HEK293 (cell line): Measurements from ENCODE around the gene MID2.

Source experiments
- CTCF ChIA-PET: fragments of 350-600 bp; formaldehyde crosslinking; extraction: SDS; loops from one replicate; lab custom pipeline; 2021; ENCODE audit warnings: antibody characterized with exemption; lab: Yijun Ruan, JAX
- POLR2A ChIA-PET: fragments of 300-600 bp; formaldehyde crosslinking; extraction: SDS; loops from one replicate; lab custom pipeline; 2020; ENCODE audit warnings: antibody characterized with exemption, inconsistent platforms; lab: Yijun Ruan, JAX
- H3K27ac ChIP-seq: fragments of 200-500 bp; sonication (Bioruptor generic); 2 replicates; pipeline ENCODE4 v1.5.1; 2014; ENCODE audit warnings: low read depth, low read length, control low read depth, inconsistent platforms; ENCODE audit errors: extremely low read depth
- H3K36me3 ChIP-seq, 2 experiments: fragments of 200-500 bp in 1 of 2; sonication (Bioruptor generic) in 1 of 2; 1 replicate in 1 of 2; 2 replicates in 1 of 2; pipeline ENCODE4 v1.5.1; 2014 to 2017; ENCODE audit warnings: inconsistent platforms in 2 of 2, low read length in 2 of 2; ENCODE audit not compliant: control insufficient read depth in 2 of 2, insufficient read depth in 1 of 2
- H3K4me1 ChIP-seq: fragments of 200-500 bp; sonication (Bioruptor generic); 2 replicates; pipeline ENCODE4 v1.5.1; 2014; ENCODE audit warnings: mild to moderate bottlenecking, low read length, inconsistent platforms; ENCODE audit not compliant: control insufficient read depth, insufficient read depth
- H3K4me3 ChIP-seq: 2 replicates; pipeline ENCODE4 v1.5.1; 2011; ENCODE audit warnings: low read depth, mild to moderate bottlenecking, control low read depth, low read length, moderate library complexity
- H3K9me3 ChIP-seq: fragments of 200-500 bp; sonication (Bioruptor generic); 2 replicates; pipeline ENCODE4 v1.5.1; 2014; ENCODE audit warnings: low read depth, low read length, inconsistent platforms; ENCODE audit not compliant: control insufficient read depth, insufficient read depth
- FEZF1 ChIP-seq: fragments of 450-650 bp; formaldehyde crosslinking; IDR thresholded peaks from 2 replicates; pipeline ENCODE4 v1.5.1; 2016; ENCODE audit warnings: missing biosample characterization, missing genetic modification characterization
- GLI4 ChIP-seq: fragments of 450-650 bp; formaldehyde crosslinking; IDR thresholded peaks from 2 replicates; pipeline ENCODE4 v1.5.1; 2016; ENCODE audit warnings: missing biosample characterization, missing genetic modification characterization
- SALL2 ChIP-seq: fragments of 450-650 bp; formaldehyde crosslinking; IDR thresholded peaks from 2 replicates; pipeline ENCODE4 v1.5.0; 2017; ENCODE audit warnings: missing biosample characterization, mild to moderate bottlenecking, missing genetic modification characterization, borderline replicate concordance
- SETDB1 ChIP-seq: IDR thresholded peaks from one replicate; pipeline ENCODE4 v1.6.1; 2017; ENCODE audit warnings: mild to moderate bottlenecking, low read length, moderate library complexity, mixed read lengths; ENCODE audit not compliant: insufficient read length
- SP2 ChIP-seq: fragments of 450-650 bp; formaldehyde crosslinking; IDR thresholded peaks from 2 replicates; pipeline ENCODE4 v1.5.1; 2016; ENCODE audit warnings: missing biosample characterization, missing genetic modification characterization
- ZBTB8A ChIP-seq: fragments of 450-650 bp; formaldehyde crosslinking; IDR thresholded peaks from 2 replicates; pipeline ENCODE4 v1.5.1; 2016; ENCODE audit warnings: missing biosample characterization, missing genetic modification characterization
- ZNF140 ChIP-seq: fragments of 450-650 bp; formaldehyde crosslinking; IDR thresholded peaks from 2 replicates; pipeline ENCODE4 v1.5.1; 2016; ENCODE audit warnings: missing biosample characterization, missing genetic modification characterization
- ZNF211 ChIP-seq: fragments of 450-650 bp; formaldehyde crosslinking; IDR thresholded peaks from 2 replicates; pipeline ENCODE4 v1.5.1; 2016; ENCODE audit warnings: low read depth, missing biosample characterization, missing genetic modification characterization
- ZNF324 ChIP-seq: fragments of 450-650 bp; formaldehyde crosslinking; IDR thresholded peaks from 2 replicates; pipeline ENCODE4 v1.5.1; 2016; ENCODE audit warnings: missing biosample characterization, missing genetic modification characterization
- ZNF354C ChIP-seq: fragments of 450-650 bp; formaldehyde crosslinking; IDR thresholded peaks from 2 replicates; pipeline ENCODE4 v1.5.1; 2016; ENCODE audit warnings: missing biosample characterization, missing genetic modification characterization, low read depth, borderline replicate concordance
- ZNF433 ChIP-seq: fragments of 450-650 bp; formaldehyde crosslinking; IDR thresholded peaks from 2 replicates; pipeline ENCODE4 v1.5.1; 2016; ENCODE audit warnings: missing biosample characterization, missing genetic modification characterization, low read depth
- ZNF521 ChIP-seq: fragments of 450-650 bp; formaldehyde crosslinking; IDR thresholded peaks from 2 replicates; pipeline ENCODE4 v1.5.1; 2017; ENCODE audit warnings: missing biosample characterization, mild to moderate bottlenecking, missing genetic modification characterization
- ZNF529 ChIP-seq: fragments of 450-650 bp; formaldehyde crosslinking; IDR thresholded peaks from 2 replicates; pipeline ENCODE4 v1.5.1; 2017; ENCODE audit warnings: missing genetic modification characterization, missing biosample characterization; ENCODE audit not compliant: insufficient replicate concordance
- ZNF555 ChIP-seq: fragments of 450-650 bp; formaldehyde crosslinking; conservative IDR thresholded peaks from 2 replicates; pipeline ENCODE4 v1.5.1; 2017; ENCODE audit warnings: missing biosample characterization, mild to moderate bottlenecking, missing genetic modification characterization, inconsistent platforms
- ZNF654 ChIP-seq: fragments of 450-650 bp; formaldehyde crosslinking; IDR thresholded peaks from 2 replicates; pipeline ENCODE4 v1.5.1; 2016; ENCODE audit warnings: low read depth, missing biosample characterization, missing genetic modification characterization
- ZNF837 ChIP-seq: fragments of 450-650 bp; formaldehyde crosslinking; IDR thresholded peaks from 2 replicates; pipeline ENCODE4 v1.5.1; 2016; ENCODE audit warnings: missing biosample characterization, missing genetic modification characterization
- TF ChIP-seq, protein P1 (sequence below): fragments of 450-650 bp; IDR thresholded peaks from 2 replicates; pipeline ENCODE4 v1.5.1; 2018; ENCODE audit warnings: missing biosample characterization, missing genetic modification characterization
- TF ChIP-seq, protein P2 (sequence below): fragments of 450-650 bp; formaldehyde crosslinking; IDR thresholded peaks from 2 replicates; pipeline ENCODE4 v1.5.1; 2016; ENCODE audit warnings: missing biosample characterization, missing genetic modification characterization
- TF ChIP-seq, protein P3 (sequence below): fragments of 450-650 bp; formaldehyde crosslinking; IDR thresholded peaks from 2 replicates; pipeline ENCODE4 v1.5.1; 2016; ENCODE audit warnings: missing biosample characterization, missing genetic modification characterization, borderline replicate concordance
- TF ChIP-seq, protein P4 (sequence below): fragments of 450-650 bp; formaldehyde crosslinking; IDR thresholded peaks from 2 replicates; pipeline ENCODE4 v1.5.1; 2016; ENCODE audit warnings: missing biosample characterization, missing genetic modification characterization
- TF ChIP-seq, protein P5 (sequence below): fragments of 450-650 bp; formaldehyde crosslinking; conservative IDR thresholded peaks from 2 replicates; pipeline ENCODE4 v1.5.1; 2016; ENCODE audit warnings: low read depth, missing biosample characterization, missing genetic modification characterization

The MID2 gene

DNA sequence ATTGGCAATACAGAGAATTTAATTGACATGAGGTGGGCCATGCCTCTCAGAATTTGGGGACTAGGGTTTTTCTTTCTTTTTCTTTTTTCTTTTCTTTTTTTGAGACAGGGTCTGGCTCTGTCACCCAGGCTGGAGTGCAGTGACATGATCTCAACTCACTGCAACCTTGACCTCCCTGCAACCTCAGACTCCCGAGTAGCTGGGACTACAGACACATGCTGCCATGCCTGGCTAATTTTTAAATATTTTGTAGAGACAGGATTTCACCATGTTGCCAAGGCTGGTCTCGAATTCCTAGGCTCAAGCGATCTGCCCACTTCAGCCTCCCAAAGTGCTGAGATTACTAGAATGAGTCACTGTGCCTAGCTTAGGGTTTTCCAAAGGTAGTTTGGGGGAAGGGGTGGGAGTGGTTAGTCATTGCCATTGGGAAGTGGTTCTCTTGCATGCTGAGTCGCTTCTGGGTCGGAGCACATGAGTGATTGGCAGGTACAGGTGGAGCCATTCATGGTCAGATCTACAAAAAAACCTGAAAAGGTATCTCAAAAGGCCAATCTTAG lies 54.5 kb downstream of the MID2 start (continued):
- TF ChIP-seq, protein P1, sequence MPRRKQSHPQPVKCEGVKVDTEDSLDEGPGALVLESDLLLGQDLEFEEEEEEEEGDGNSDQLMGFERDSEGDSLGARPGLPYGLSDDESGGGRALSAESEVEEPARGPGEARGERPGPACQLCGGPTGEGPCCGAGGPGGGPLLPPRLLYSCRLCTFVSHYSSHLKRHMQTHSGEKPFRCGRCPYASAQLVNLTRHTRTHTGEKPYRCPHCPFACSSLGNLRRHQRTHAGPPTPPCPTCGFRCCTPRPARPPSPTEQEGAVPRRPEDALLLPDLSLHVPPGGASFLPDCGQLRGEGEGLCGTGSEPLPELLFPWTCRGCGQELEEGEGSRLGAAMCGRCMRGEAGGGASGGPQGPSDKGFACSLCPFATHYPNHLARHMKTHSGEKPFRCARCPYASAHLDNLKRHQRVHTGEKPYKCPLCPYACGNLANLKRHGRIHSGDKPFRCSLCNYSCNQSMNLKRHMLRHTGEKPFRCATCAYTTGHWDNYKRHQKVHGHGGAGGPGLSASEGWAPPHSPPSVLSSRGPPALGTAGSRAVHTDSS (tag by site-specific recombination): no peak
- TF ChIP-seq ZNF324 (tag by site-specific recombination): no peak
- no peak for TF ChIP-seq SP2 (tag by site-specific recombination)
- no peak for TF ChIP-seq ZNF521 (tag by site-specific recombination)
- no peak for TF ChIP-seq ZBTB8A (tag by site-specific recombination)
- TF ChIP-seq SALL2 (tag by site-specific recombination): no peak

DNA sequence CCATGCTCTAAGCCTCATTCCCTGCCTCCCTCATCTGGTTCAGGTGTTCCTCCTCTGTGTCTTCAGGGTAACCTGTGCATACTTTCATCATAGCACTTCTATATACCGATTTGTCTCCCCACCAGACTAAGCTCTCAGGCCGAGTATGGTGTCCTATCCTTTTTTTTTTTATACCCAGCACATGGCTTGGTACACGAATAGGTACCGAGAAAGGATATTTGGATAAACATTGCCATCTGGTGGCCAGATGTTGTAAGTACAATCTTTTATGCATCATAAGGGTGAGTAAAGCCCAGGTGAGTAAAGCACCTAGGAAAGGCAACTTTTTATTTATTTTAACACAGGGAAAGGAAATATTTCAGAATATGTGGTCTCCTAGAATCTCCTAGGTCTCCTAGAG lies 68.4 kb downstream of the MID2 start:
- H3K27ac ChIP-seq: no peak overlapping the region
- POLR2A ChIA-PET: interaction anchor here (0.6 kb wide), 1 partner anchor 589 kb away, joined by 3 read pairs; no protein-coding TSS in a partner anchor
- CTCF ChIA-PET: interaction anchor here (0.6 to 2.8 kb wide), 28 partner anchors 10 to 1359 kb away, joined by 3 to 16 read pairs (median 4); partner anchors contain the start of genes NCBP2L and TSC22D3
- TF ChIP-seq ZNF837 (tag by site-specific recombination) (no peak), ZNF433 (tag by site-specific recombination) (no peak), FEZF1 (tag by site-specific recombination) (no peak), ZNF211 (tag by site-specific recombination) (no peak), ZNF354C (0 out of 2 replicates have a peak, but pooled peaks have one; percentile 13), ZNF140 (tag by site-specific recombination) (peak; percentile 24; the same call in 1 of the 2 replicates), ZNF529 (tag by site-specific recombination) (peak; percentile 63), ZNF654 (peak; percentile 95), ZNF555 (tag by site-specific recombination) (no peak), SETDB1 (peak; percentile 93), GLI4 (tag by site-specific recombination) (no peak)
- TF ChIP-seq, protein P2, sequence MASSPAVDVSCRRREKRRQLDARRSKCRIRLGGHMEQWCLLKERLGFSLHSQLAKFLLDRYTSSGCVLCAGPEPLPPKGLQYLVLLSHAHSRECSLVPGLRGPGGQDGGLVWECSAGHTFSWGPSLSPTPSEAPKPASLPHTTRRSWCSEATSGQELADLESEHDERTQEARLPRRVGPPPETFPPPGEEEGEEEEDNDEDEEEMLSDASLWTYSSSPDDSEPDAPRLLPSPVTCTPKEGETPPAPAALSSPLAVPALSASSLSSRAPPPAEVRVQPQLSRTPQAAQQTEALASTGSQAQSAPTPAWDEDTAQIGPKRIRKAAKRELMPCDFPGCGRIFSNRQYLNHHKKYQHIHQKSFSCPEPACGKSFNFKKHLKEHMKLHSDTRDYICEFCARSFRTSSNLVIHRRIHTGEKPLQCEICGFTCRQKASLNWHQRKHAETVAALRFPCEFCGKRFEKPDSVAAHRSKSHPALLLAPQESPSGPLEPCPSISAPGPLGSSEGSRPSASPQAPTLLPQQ (tag by site-specific recombination): no peak
- TF ChIP-seq, protein P3, sequence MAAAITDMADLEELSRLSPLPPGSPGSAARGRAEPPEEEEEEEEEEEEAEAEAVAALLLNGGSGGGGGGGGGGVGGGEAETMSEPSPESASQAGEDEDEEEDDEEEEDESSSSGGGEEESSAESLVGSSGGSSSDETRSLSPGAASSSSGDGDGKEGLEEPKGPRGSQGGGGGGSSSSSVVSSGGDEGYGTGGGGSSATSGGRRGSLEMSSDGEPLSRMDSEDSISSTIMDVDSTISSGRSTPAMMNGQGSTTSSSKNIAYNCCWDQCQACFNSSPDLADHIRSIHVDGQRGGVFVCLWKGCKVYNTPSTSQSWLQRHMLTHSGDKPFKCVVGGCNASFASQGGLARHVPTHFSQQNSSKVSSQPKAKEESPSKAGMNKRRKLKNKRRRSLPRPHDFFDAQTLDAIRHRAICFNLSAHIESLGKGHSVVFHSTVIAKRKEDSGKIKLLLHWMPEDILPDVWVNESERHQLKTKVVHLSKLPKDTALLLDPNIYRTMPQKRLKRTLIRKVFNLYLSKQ (tag by site-specific recombination): no peak
- TF ChIP-seq, protein P4, sequence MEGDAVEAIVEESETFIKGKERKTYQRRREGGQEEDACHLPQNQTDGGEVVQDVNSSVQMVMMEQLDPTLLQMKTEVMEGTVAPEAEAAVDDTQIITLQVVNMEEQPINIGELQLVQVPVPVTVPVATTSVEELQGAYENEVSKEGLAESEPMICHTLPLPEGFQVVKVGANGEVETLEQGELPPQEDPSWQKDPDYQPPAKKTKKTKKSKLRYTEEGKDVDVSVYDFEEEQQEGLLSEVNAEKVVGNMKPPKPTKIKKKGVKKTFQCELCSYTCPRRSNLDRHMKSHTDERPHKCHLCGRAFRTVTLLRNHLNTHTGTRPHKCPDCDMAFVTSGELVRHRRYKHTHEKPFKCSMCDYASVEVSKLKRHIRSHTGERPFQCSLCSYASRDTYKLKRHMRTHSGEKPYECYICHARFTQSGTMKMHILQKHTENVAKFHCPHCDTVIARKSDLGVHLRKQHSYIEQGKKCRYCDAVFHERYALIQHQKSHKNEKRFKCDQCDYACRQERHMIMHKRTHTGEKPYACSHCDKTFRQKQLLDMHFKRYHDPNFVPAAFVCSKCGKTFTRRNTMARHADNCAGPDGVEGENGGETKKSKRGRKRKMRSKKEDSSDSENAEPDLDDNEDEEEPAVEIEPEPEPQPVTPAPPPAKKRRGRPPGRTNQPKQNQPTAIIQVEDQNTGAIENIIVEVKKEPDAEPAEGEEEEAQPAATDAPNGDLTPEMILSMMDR (tag by site-specific recombination): peak; percentile 17; the same call in 1 of the 2 replicates
- TF ChIP-seq, protein P5, sequence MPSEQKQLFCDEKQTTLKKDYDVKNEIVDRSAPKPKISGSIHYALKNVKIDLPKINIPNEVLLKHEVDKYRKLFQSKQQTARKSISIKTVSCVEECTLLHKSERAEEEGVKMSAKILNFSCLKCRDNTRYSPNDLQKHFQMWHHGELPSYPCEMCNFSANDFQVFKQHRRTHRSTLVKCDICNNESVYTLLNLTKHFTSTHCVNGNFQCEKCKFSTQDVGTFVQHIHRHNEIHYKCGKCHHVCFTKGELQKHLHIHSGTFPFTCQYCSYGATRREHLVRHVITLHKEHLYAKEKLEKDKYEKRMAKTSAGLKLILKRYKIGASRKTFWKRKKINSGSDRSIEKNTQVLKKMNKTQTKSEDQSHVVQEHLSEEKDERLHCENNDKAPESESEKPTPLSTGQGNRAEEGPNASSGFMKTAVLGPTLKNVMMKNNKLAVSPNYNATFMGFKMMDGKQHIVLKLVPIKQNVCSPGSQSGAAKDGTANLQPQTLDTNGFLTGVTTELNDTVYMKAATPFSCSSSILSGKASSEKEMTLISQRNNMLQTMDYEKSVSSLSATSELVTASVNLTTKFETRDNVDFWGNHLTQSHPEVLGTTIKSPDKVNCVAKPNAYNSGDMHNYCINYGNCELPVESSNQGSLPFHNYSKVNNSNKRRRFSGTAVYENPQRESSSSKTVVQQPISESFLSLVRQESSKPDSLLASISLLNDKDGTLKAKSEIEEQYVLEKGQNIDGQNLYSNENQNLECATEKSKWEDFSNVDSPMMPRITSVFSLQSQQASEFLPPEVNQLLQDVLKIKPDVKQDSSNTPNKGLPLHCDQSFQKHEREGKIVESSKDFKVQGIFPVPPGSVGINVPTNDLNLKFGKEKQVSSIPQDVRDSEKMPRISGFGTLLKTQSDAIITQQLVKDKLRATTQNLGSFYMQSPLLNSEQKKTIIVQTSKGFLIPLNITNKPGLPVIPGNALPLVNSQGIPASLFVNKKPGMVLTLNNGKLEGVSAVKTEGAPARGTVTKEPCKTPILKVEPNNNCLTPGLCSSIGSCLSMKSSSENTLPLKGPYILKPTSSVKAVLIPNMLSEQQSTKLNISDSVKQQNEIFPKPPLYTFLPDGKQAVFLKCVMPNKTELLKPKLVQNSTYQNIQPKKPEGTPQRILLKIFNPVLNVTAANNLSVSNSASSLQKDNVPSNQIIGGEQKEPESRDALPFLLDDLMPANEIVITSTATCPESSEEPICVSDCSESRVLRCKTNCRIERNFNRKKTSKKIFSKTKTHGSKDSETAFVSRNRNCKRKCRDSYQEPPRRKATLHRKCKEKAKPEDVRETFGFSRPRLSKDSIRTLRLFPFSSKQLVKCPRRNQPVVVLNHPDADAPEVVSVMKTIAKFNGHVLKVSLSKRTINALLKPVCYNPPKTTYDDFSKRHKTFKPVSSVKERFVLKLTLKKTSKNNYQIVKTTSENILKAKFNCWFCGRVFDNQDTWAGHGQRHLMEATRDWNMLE (tag by site-specific recombination): 0 out of 2 replicates have a peak, but pooled peaks have one; percentile 25

More for the DNA sequence above, 68.4 kb downstream of the MID2 start:
- Histone ChIP-seq H3K4me3 (no peak overlapping the region), H3K36me3 (peaks cover 0 to 4% of the 10 kb centered on the region in 2 experiments; a peak in 1 of 3 replicates), H3K9me3 (peaks cover 2% of the 10 kb centered on the region), H3K4me1 (no peaks in the 10 kb centered on the region)
